H1 (cell line): Measurements from ENCODE around the gene KHDRBS2. TPM values are rescaled to one million over a fixed set of nuclear protein-coding genes. Genes with fewer than 3 reads are reported as not detected.

Experiments
- CTCF ChIA-PET: fragments of 300-600 bp; sonication (Branson Sonifier 250); formaldehyde crosslinking; loops from one replicate; lab custom pipeline; 2021; ENCODE audit not compliant: partially characterized antibody; lab: Charles Lee
- POLR2A ChIA-PET: fragments of 300-600 bp; sonication (Branson Sonifier 250); formaldehyde crosslinking; loops from one replicate; lab custom pipeline; 2021; ENCODE audit warnings: inconsistent platforms; ENCODE audit not compliant: partially characterized antibody; lab: Charles Lee
- DNase-seq, 2 experiments: peaks; one replicate each; pipeline versions ENCODE4 v3.0.0 to v3.0.0-alpha.2; 2010 to 2022; ENCODE audit warnings: low spot score in 2 of 2, low read depth in 1 of 2, mixed read lengths in 1 of 2
- FAIRE-seq: peaks from 2 replicates; lab custom pipeline; 2011; peaks lifted over from hg19 to GRCh38; lab: Jason Lieb, UNC
- H2AFZ ChIP-seq: 2 replicates; pipeline ENCODE4 v1.8.1; 2012; ENCODE audit warnings: low read length, inconsistent platforms
- H2AK5ac ChIP-seq: 2 replicates; pipeline ENCODE4 v1.6.1; 2013; ENCODE audit warnings: low read depth, low read length
- H2BK120ac ChIP-seq: replicated peaks from 2 replicates; pipeline ENCODE3; 2013; ENCODE audit warnings: low read depth, low read length, inconsistent platforms
- H2BK12ac ChIP-seq: 2 replicates; pipeline ENCODE4 v1.6.1; 2013; ENCODE audit warnings: low read depth, low read length
- H2BK15ac ChIP-seq: 2 replicates; pipeline ENCODE4 v1.6.1; 2013; ENCODE audit warnings: low read length
- H2BK20ac ChIP-seq: 2 replicates; pipeline ENCODE4 v1.6.1; 2013; ENCODE audit warnings: low read length
- H2BK5ac ChIP-seq: 2 replicates; pipeline ENCODE4 v1.6.1; 2013; ENCODE audit warnings: low read depth, low read length
- H3K14ac ChIP-seq: 2 replicates; pipeline ENCODE4 v1.6.1; 2013; ENCODE audit warnings: inconsistent platforms; ENCODE audit not compliant: insufficient read length
- H3K18ac ChIP-seq: 2 replicates; pipeline ENCODE4 v1.6.1; 2013; ENCODE audit warnings: low read length; ENCODE audit errors: extremely low read depth
- H3K23ac ChIP-seq: 2 replicates; pipeline ENCODE4 v1.6.1; 2013; ENCODE audit warnings: inconsistent platforms; ENCODE audit not compliant: insufficient read length
- H3K23me2 ChIP-seq: 2 replicates; pipeline ENCODE4 v1.6.1; 2013; ENCODE audit warnings: low read depth, low read length
- H3K27ac ChIP-seq: 2 replicates; pipeline ENCODE4 v1.6.1; 2011; ENCODE audit warnings: low read depth, low read length, inconsistent platforms
- H3K27me3 ChIP-seq, 4 experiments: replicated peaks in 1 of 4; 1 replicate in 1 of 4; 2 replicates in 3 of 4; pipeline versions ENCODE4 v1.6.1 to v1.8.1; 2011 to 2013; ENCODE audit warnings: low read length in 3 of 4, mild to moderate bottlenecking in 3 of 4, inconsistent platforms in 2 of 4, mixed read lengths in 2 of 4, moderate library complexity in 1 of 4; ENCODE audit not compliant: control insufficient read depth in 3 of 4, insufficient read depth in 3 of 4; ENCODE audit errors: extremely low read depth in 1 of 4
- H3K36me3 ChIP-seq, 4 experiments: 2 replicates each; pipeline versions ENCODE4 v1.6.1 to v1.8.1; 2011 to 2013; ENCODE audit warnings: mild to moderate bottlenecking in 4 of 4, low read length in 3 of 4, moderate library complexity in 2 of 4, control low read depth in 1 of 4, inconsistent platforms in 1 of 4; ENCODE audit not compliant: insufficient read depth in 4 of 4, control insufficient read depth in 2 of 4
- H3K4ac ChIP-seq: replicated peaks from 2 replicates; pipeline ENCODE3; 2013; ENCODE audit warnings: low read length, low read depth, mixed read lengths, inconsistent platforms; ENCODE audit not compliant: insufficient read length
- H3K4me1 ChIP-seq, 4 experiments: replicated peaks in 1 of 4; 1 replicate in 1 of 4; 2 replicates in 3 of 4; pipeline versions ENCODE4 v1.6.1 to v1.8.1; 2011 to 2013; ENCODE audit warnings: low read length in 3 of 4, inconsistent platforms in 2 of 4, mixed read lengths in 1 of 4; ENCODE audit not compliant: insufficient read depth in 4 of 4, control insufficient read depth in 3 of 4
- H3K4me2 ChIP-seq, 2 experiments: 2 replicates each; pipeline versions ENCODE4 v1.6.1 to v1.8.1; 2011 to 2013; ENCODE audit warnings: low read depth in 2 of 2, low read length in 2 of 2, control low read depth in 1 of 2, inconsistent platforms in 1 of 2, mild to moderate bottlenecking in 1 of 2; ENCODE audit not compliant: insufficient read depth in 1 of 2
- H3K4me3 ChIP-seq, 4 experiments: fragments of 200-600, 300-600 bp in 1 of 4; sonication (generic), shearing (Covaris generic), sonication (Bioruptor Twin) in 1 of 4; 2 replicates each; pipeline versions ENCODE4 v1.5.1 to v1.8.1; 2011 to 2016; ENCODE audit warnings: low read length in 4 of 4, low read depth in 3 of 4, control low read depth in 2 of 4, inconsistent platforms in 2 of 4, mild to moderate bottlenecking in 2 of 4, mixed read lengths in 1 of 4, moderate library complexity in 1 of 4; ENCODE audit not compliant: insufficient read depth in 2 of 4; ENCODE audit errors: extremely low read depth in 1 of 4
- H3K56ac ChIP-seq: replicated peaks from 2 replicates; pipeline ENCODE3; 2013; ENCODE audit warnings: low read depth, mild to moderate bottlenecking, mixed read lengths, low read length, inconsistent platforms; ENCODE audit not compliant: insufficient read length
- H3K79me1 ChIP-seq: 2 replicates; pipeline ENCODE4 v1.6.1; 2013; ENCODE audit warnings: low read depth, low read length, control low read depth
- H3K79me2 ChIP-seq, 2 experiments: 2 replicates each; pipeline versions ENCODE4 v1.6.1 to v1.8.1; 2012 to 2013; ENCODE audit warnings: low read length in 2 of 2, mild to moderate bottlenecking in 2 of 2, inconsistent platforms in 1 of 2; ENCODE audit not compliant: insufficient read depth in 2 of 2, control insufficient read depth in 1 of 2
- H3K9ac ChIP-seq, 4 experiments: replicated peaks in 1 of 4; 1 replicate in 1 of 4; 2 replicates in 3 of 4; pipeline versions ENCODE4 v1.6.1 to v1.8.1; 2011 to 2013; ENCODE audit warnings: low read depth in 3 of 4, low read length in 3 of 4, control low read depth in 2 of 4, mild to moderate bottlenecking in 2 of 4, moderate library complexity in 2 of 4, inconsistent platforms in 1 of 4; ENCODE audit errors: extremely low read depth in 1 of 4
- H3K9me3 ChIP-seq, 2 experiments: 2 replicates each; pipeline versions ENCODE4 v1.6.1 to v1.8.1; 2012 to 2013; ENCODE audit warnings: mild to moderate bottlenecking in 2 of 2, moderate library complexity in 2 of 2, control low read depth in 1 of 2, inconsistent platforms in 1 of 2, low read depth in 1 of 2, low read length in 1 of 2, mixed read lengths in 1 of 2; ENCODE audit not compliant: insufficient read depth in 2 of 2
- H4K20me1 ChIP-seq, 2 experiments: replicated peaks in 1 of 2; 2 replicates each; pipeline versions ENCODE3 to v1.8.1; 2011 to 2013; ENCODE audit warnings: inconsistent platforms in 2 of 2, low read length in 2 of 2, mild to moderate bottlenecking in 1 of 2; ENCODE audit not compliant: insufficient read depth in 2 of 2, control insufficient read depth in 1 of 2
- H4K5ac ChIP-seq: 2 replicates; pipeline ENCODE4 v1.6.1; 2013; ENCODE audit warnings: low read length, low read depth, mixed read lengths, inconsistent platforms; ENCODE audit not compliant: insufficient read length
- H4K8ac ChIP-seq: 2 replicates; pipeline ENCODE4 v1.8.0; 2013; ENCODE audit warnings: mild to moderate bottlenecking, moderate library complexity, low read length, inconsistent platforms; ENCODE audit not compliant: insufficient read depth; ENCODE audit errors: extremely low read depth
- H4K91ac ChIP-seq: replicated peaks from 2 replicates; pipeline ENCODE3; 2013; ENCODE audit warnings: low read length, mixed read lengths, inconsistent platforms; ENCODE audit not compliant: insufficient read length
- CHD2 ChIP-seq: IDR thresholded peaks from 2 replicates; pipeline ENCODE4 v1.6.1; 2012; ENCODE audit warnings: low read length, improper control_type of control experiment
- CREB1 ChIP-seq: IDR thresholded peaks from 2 replicates; pipeline ENCODE4 v1.6.1; 2012; ENCODE audit warnings: inconsistent platforms
- E2F6 ChIP-seq: IDR thresholded peaks from 2 replicates; pipeline ENCODE4 v1.6.1; 2012; ENCODE audit warnings: inconsistent platforms
- EP300 ChIP-seq, 2 experiments: IDR thresholded peaks; 1 replicate in 1 of 2; 2 replicates in 1 of 2; pipeline ENCODE4 v1.6.1; 2011 to 2012; ENCODE audit warnings: low read depth in 2 of 2, low read length in 2 of 2, mild to moderate bottlenecking in 2 of 2, borderline replicate concordance in 1 of 2, inconsistent platforms in 1 of 2, moderate library complexity in 1 of 2
- JUN ChIP-seq: IDR thresholded peaks from 2 replicates; pipeline ENCODE4 v1.6.1; 2011; ENCODE audit warnings: low read depth, mild to moderate bottlenecking, improper control_type of control experiment, low read length
- JUND ChIP-seq: IDR thresholded peaks from 2 replicates; pipeline ENCODE4 v1.6.1; 2011; ENCODE audit warnings: mild to moderate bottlenecking, improper control_type of control experiment, low read length
- RAD21 ChIP-seq, 2 experiments: IDR thresholded peaks in 1 of 2; conservative IDR thresholded peaks in 1 of 2; 2 replicates each; pipeline ENCODE4 v1.6.1; 2011; ENCODE audit warnings: low read depth in 2 of 2, low read length in 2 of 2, improper control_type of control experiment in 1 of 2, inconsistent platforms in 1 of 2, mild to moderate bottlenecking in 1 of 2, moderate library complexity in 1 of 2
- RBBP5 ChIP-seq: IDR thresholded peaks from 2 replicates; pipeline ENCODE4 v1.7.1; 2012; ENCODE audit warnings: low read depth, mild to moderate bottlenecking, inconsistent platforms, low read length, moderate library complexity, borderline replicate concordance
- SIN3A ChIP-seq, 2 experiments: IDR thresholded peaks in 1 of 2; conservative IDR thresholded peaks in 1 of 2; 2 replicates each; pipeline ENCODE4 v1.6.1; 2011 to 2012; ENCODE audit warnings: low read length in 2 of 2, improper control_type of control experiment in 1 of 2, low read depth in 1 of 2, mild to moderate bottlenecking in 1 of 2
- SP2 ChIP-seq: IDR thresholded peaks from 2 replicates; pipeline ENCODE4 v1.6.1; 2012; ENCODE audit warnings: mild to moderate bottlenecking, low read length, inconsistent platforms
- WGBS, 2 experiments: shearing (Covaris generic) in 1 of 2; methylation state at CpG; one replicate each; pipeline versions ENCODE4 v1.1.6 to v1.1.7; 2013 to 2015; ENCODE audit warnings: low lambda C conversion rate in 2 of 2, mixed read lengths in 2 of 2, inconsistent platforms in 1 of 2, low coverage in 1 of 2, missing lambda C conversion rate in 1 of 2; ENCODE audit not compliant: insufficient replicate concordance in 2 of 2, insufficient coverage in 1 of 2, insufficient read length in 1 of 2; ENCODE audit errors: extremely low coverage in 1 of 2, missing lambda C conversion rate in 1 of 2; 5-methylcytosine and 5-hydroxymethylcytosine counted together
- polyA plus RNA-seq, 7 experiments: library from polyadenylated mRNA; depleted of rRNA in 3 of 7; stranded (reverse) in 5 of 7; unstranded in 2 of 7; fragments of >200 nt in 5 of 7; fragments of 200-250 nt in 2 of 7; gene quantifications; 1 replicate in 5 of 7; 2 replicates in 1 of 7; 4 replicates in 1 of 7; pipeline versions ENCODE4 v1.2.1 to v1.2.3, GENCODE V29; 2011 to 2013; ENCODE audit warnings: missing spikeins in 2 of 7, mixed read lengths in 2 of 7
- total RNA-seq: library from RNA; stranded (reverse); fragmentation: NEBNext Ultra II Directional; extraction: Animal tissue kit (Norgen Biotek cat#: 25700); gene quantifications from 2 replicates; pipeline ENCODE4 v1.2.1, GENCODE V29; 2021
- TF ChIP-seq, protein P1 (sequence below): IDR thresholded peaks from 2 replicates; pipeline ENCODE4 v1.6.1; 2012; ENCODE audit warnings: inconsistent platforms

The KHDRBS2 gene
- total and polyA plus RNA-seq, 2 of the 8 experiments (the other 6 are each of a cell fraction or from before 2014, with no cell fraction given), result 5.2 to 7.7 TPM

DNA sequence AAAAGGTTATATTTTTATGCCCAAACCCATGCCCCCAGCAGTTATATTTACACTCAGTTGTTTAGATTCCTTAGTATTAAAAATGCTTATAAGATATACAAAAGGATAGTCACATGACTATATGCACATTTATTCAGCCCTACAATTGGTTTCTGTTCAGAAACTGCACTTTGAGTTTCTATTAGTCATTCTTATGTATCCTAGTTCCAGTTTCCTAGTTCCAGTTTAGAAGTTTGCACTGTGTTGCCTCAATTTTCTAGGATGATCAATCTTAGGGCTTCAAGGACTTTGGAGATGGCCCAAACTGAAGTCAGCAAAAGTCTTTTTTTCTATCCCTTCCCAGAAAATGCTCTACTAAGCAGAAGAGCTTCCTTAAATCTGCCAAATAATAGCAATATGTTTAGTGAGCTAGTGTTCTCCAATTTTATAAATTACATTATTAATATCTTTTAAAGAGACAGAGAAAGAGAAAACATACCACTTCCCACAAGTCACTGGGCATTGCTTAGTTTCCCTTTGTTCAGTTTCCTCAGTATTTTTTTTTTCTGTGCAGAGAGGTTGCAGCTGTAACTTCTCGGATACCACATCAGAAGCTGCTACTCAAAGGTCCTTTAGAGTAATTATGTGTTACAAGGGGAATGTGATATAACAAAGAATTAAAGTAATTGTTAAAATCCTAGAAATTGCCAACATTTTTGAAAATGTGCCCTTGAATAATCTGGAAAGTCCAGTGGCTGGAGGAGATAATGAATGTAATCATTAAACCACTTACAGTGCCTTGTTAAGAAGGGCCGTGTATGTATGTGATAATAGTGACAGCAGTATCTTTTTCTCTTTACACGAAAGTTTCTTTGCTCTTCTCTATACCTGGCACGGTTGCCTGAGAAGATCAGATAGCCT, 138.8 kb downstream of the KHDRBS2 start:
- Histone ChIP-seq H3K4me2 (no peak overlapping the region), H4K8ac (no peak overlapping the region), H2BK12ac (no peak overlapping the region), H3K56ac (no peak overlapping the region), H3K23ac (no peak overlapping the region), H4K20me1 (no peaks in the 10 kb centered on the region), H4K5ac (no peak overlapping the region), H2AK5ac (no peak overlapping the region), H3K9me3 (no peaks in the 10 kb centered on the region), H4K91ac (no peak overlapping the region), H3K79me1 (no peaks in the 10 kb centered on the region), H3K9ac (no peak overlapping the region), H3K4me3 (no peak overlapping the region), H3K18ac (no peak overlapping the region), H3K27ac (no peak overlapping the region), H3K79me2 (no peaks in the 10 kb centered on the region), H3K14ac (no peak overlapping the region), H2BK5ac (no peak overlapping the region), H2AFZ (no peak overlapping the region), H2BK20ac (no peak overlapping the region), H3K36me3 (no peaks in the 10 kb centered on the region), H2BK120ac (no peak overlapping the region), H2BK15ac (no peak overlapping the region), H3K4ac (no peak overlapping the region), H3K4me1 (no peaks in the 10 kb centered on the region), H3K27me3 (peaks cover 0 to 1% (median 0%) of the 10 kb centered on the region in 4 experiments; a peak in 1 of 7 replicates), H3K23me2 (no peaks in the 10 kb centered on the region)
- no peak for DNase-seq
- FAIRE-seq, result no peak
- CTCF ChIA-PET, result interaction anchor here (1.0 to 1.7 kb wide), 3 partner anchors 10 to 435 kb away, joined by 4 to 8 read pairs (median 4); no protein-coding TSS in a partner anchor
- POLR2A ChIA-PET, result no interaction called here
- whole genome bisulfite sequencing, 2 experiments, result 85% methylated on average over 4 of the region's 4 CpGs; no CpG with 5 or more reads in 1 of the 2 experiments
- no peak for TF ChIP-seq JUN
- TF ChIP-seq CHD2, result no peak
- no peak for TF ChIP-seq JUND
- no peak for TF ChIP-seq SIN3A (conservative IDR thresholded peaks at IDR 0.05 in 1 of 2, IDR thresholded peaks at IDR 0.05 in 1 of 2; ENCODE audit: low read depth in 1 of 2, low read length in 2 of 2)
- TF ChIP-seq, protein P1, sequence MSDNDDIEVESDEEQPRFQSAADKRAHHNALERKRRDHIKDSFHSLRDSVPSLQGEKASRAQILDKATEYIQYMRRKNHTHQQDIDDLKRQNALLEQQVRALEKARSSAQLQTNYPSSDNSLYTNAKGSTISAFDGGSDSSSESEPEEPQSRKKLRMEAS, result no peak
- TF ChIP-seq CREB1, result no peak
- TF ChIP-seq RBBP5, result no peak
- no peak for TF ChIP-seq E2F6
- no peak for TF ChIP-seq RAD21 (IDR thresholded peaks at IDR 0.05 in 1 of 2, conservative IDR thresholded peaks at IDR 0.05 in 1 of 2; ENCODE audit: low read depth in 2 of 2, low read length in 2 of 2)
- TF ChIP-seq EP300 (IDR thresholded peaks at IDR 0.05; ENCODE audit: borderline replicate concordance in 1 of 2, low read depth in 2 of 2, low read length in 2 of 2), result no peak
- no peak for TF ChIP-seq SP2
